GM12878 (cell line): Measurements from ENCODE around the gene GPSM1.

Experiments
- CEBPB ChIP-seq, 2 experiments: fragments of 150-350 bp in 1 of 2; IDR thresholded peaks; 2 replicates each; pipeline ENCODE4 v1.6.1; 2012 to 2014; ENCODE audit warnings: low read depth in 2 of 2, low read length in 2 of 2, borderline replicate concordance in 1 of 2, inconsistent platforms in 1 of 2
- CTCF ChIP-seq, 3 experiments: IDR thresholded peaks in 2 of 3; conservative IDR thresholded peaks in 1 of 3; 2 replicates each; pipeline ENCODE4 v1.5.1; 2011; ENCODE audit warnings: low read depth in 3 of 3, low read length in 3 of 3, mild to moderate bottlenecking in 3 of 3, control low read depth in 2 of 3, moderate library complexity in 2 of 3, inconsistent platforms in 1 of 3, mixed read lengths in 1 of 3; ENCODE audit not compliant: control insufficient read depth in 2 of 3, insufficient read depth in 1 of 3; ENCODE audit errors: extremely low read depth in 1 of 3
- NR2F1 ChIP-seq: fragments of 450-650 bp; conservative IDR thresholded peaks from 2 replicates; pipeline ENCODE4 v1.6.1; 2017; ENCODE audit warnings: mild to moderate bottlenecking
- POLR2A ChIP-seq: IDR thresholded peaks from 2 replicates; pipeline ENCODE4 v1.6.1; 2011; ENCODE audit warnings: low read depth, mild to moderate bottlenecking, low read length
- RCOR1 ChIP-seq: conservative IDR thresholded peaks from 2 replicates; pipeline ENCODE4 v1.6.1; 2012; ENCODE audit warnings: low read depth, low read length, improper control_type of control experiment
- SPI1 ChIP-seq: IDR thresholded peaks from 2 replicates; pipeline ENCODE4 v1.6.1; 2011; ENCODE audit warnings: low read depth, mild to moderate bottlenecking, low read length, moderate library complexity, borderline replicate concordance; ENCODE audit not compliant: insufficient read depth
- TAF1 ChIP-seq: IDR thresholded peaks from 2 replicates; pipeline ENCODE4 v1.6.1; 2011; ENCODE audit warnings: mild to moderate bottlenecking, low read depth, low read length, borderline replicate concordance
- ZBED1 ChIP-seq: IDR thresholded peaks from 2 replicates; pipeline ENCODE4 v1.6.1; 2016; ENCODE audit warnings: borderline replicate concordance
- ZBTB33 ChIP-seq: fragments of 450-650 bp; IDR thresholded peaks from 2 replicates; pipeline ENCODE4 v1.6.1; 2017; ENCODE audit warnings: mild to moderate bottlenecking

GRCh38 chr9:136321561-136321960, 5.8 kb upstream of the GPSM1 start:
- TF ChIP-seq CTCF (IDR thresholded peaks at IDR 0.05 in 2 of 3, conservative IDR thresholded peaks at IDR 0.05 in 1 of 3; ENCODE audit: control insufficient read depth in 2 of 3, extremely low read depth in 1 of 3, insufficient read depth in 1 of 3, low read depth in 3 of 3, low read length in 3 of 3) (no peak), NR2F1 (no peak), ZBED1 (no peak), SPI1 (no peak), POLR2A (no peak), ZBTB33 (no peak), TAF1 (no peak), CEBPB (IDR thresholded peaks at IDR 0.05; ENCODE audit: borderline replicate concordance in 1 of 2, low read depth in 2 of 2, low read length in 2 of 2) (no peak), RCOR1 (no peak)
